Aorta (tissue), 5 donors: ENCODE results near the gene CH25H. TPM values are rescaled to one million over a fixed set of nuclear protein-coding genes. Genes with fewer than 3 reads are reported as not detected.

Experiments used
- ATAC-seq: fragments of 200-7000 bp; cut with Tn5 transposase; one replicate; pipeline ENCODE4 v1.9.1; 2022; ENCODE audit warnings: moderate library complexity; ENCODE audit not compliant: low FRiP score
- DNase-seq, 2 donors: peaks; one replicate each; pipeline ENCODE4 v3.0.0-alpha.2; 2020
- H3K27ac ChIP-seq, 2 donors: one replicate each; pipeline ENCODE4 v1.5.1; 2013; ENCODE audit warnings: low read length in 2 of 2, mild to moderate bottlenecking in 2 of 2, moderate library complexity in 2 of 2, control low read depth in 1 of 2, inconsistent platforms in 1 of 2, low read depth in 1 of 2
- H3K27me3 ChIP-seq, 2 donors: one replicate each; pipeline ENCODE4 v1.6.1; 2013; ENCODE audit warnings: control low read depth in 1 of 2, low read length in 1 of 2, mild to moderate bottlenecking in 1 of 2, moderate library complexity in 1 of 2; ENCODE audit not compliant: insufficient read depth in 2 of 2, control insufficient read depth in 1 of 2
- H3K36me3 ChIP-seq, 2 donors: one replicate each; pipeline ENCODE4 v1.6.1; 2013; ENCODE audit warnings: control low read depth in 1 of 2, low read length in 1 of 2, mild to moderate bottlenecking in 1 of 2; ENCODE audit not compliant: insufficient read depth in 2 of 2, control insufficient read depth in 1 of 2
- H3K4me1 ChIP-seq, 2 donors: one replicate each; pipeline ENCODE4 v1.6.1; 2013; ENCODE audit warnings: low read length in 2 of 2, control low read depth in 1 of 2, mild to moderate bottlenecking in 1 of 2, moderate library complexity in 1 of 2; ENCODE audit not compliant: insufficient read depth in 2 of 2, control insufficient read depth in 1 of 2
- H3K4me3 ChIP-seq, 2 donors: one replicate each; pipeline ENCODE4 v1.5.1; 2013; ENCODE audit warnings: low read length in 2 of 2, control low read depth in 1 of 2, mild to moderate bottlenecking in 1 of 2
- H3K9me3 ChIP-seq: one replicate; pipeline ENCODE4 v1.6.1; 2013; ENCODE audit warnings: mild to moderate bottlenecking, low read length; ENCODE audit not compliant: control insufficient read depth
- WGBS, 2 donors: extraction: QIAGEN DNeasy Blood & Tissue Kit; methylation state at CpG; one replicate each; pipeline ENCODE4 v1.1.7; 2013; 5-methylcytosine and 5-hydroxymethylcytosine counted together
- intact Hi-C, 2 donors: fragments of 100-400 bp; cut with DNase I; formaldehyde crosslinking; loops; one replicate each; pipeline versions ENCODE4 v1.14.2 to v1.15.0; 2022
- polyA plus RNA-seq, 2 donors: library from polyadenylated mRNA; stranded (reverse); fragments of 200-250 nt; gene quantifications; one replicate each; pipeline ENCODE4 v1.2.3, GENCODE V29; 2013
- total RNA-seq, 2 donors: library from RNA; stranded (reverse); fragmentation: NEBNext Ultra II Directional; extraction: Animal tissue kit (Norgen Biotek cat#: 25700); gene quantifications; one replicate each; pipeline ENCODE4 v1.2.1, GENCODE V29; 2021
- donor health status: healthy with polysubstance abuse.
- donor health status: Bipolar disorder and iron deficiency.
- donor health status: DM: no; HTN: no; CAD: no.
- donor health status: DM: no; HTN: no; CAD: no.
- donor health status: DM: yes; HTN: yes; CAD: no.

The CH25H gene
- total and polyA plus RNA-seq, 4 donors: 1.0 to 2.4 (median 1.7) TPM; not detected in 1

DNA sequence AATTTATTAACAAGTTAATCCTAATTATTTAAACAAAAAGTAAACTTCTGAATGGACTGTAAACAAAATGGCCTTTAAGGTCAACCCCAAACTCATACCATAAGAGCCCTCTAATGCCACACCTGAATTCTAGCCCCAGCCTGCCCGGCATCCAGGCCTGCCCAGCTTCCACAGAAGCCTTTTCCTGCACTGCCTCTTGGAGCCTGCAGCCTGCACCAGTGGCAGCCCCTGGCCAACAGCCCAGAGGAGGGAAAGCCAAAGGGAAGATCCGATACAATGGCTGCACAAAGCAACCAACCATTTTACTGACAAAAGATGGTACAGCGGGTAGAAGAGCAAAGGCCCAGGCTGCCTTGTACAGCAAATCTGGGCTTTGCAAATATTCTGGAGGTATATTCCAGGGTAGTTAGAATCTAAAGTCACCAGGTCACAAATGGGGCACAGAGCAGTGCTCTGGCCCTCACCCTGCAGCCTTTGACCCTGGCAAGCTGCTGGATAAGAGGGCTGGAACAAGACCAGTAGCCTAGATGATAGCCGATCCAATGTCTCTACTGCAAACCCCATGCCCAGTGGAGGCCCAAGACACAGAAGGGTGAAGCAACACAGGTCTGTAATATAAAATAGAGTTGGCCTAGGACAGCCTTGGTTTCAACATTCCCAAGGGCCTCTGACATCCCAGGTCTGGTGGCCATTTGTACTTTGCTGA is 12.5 kb upstream of the CH25H start:
- no peaks in the 10 kb centered on the region for H3K27me3 ChIP-seq
- WGBS, 2 donors: 86 to 90% methylated on average over 4 of the region's 4 CpGs
- no peak overlapping the region for H3K4me3 ChIP-seq
- no peak overlapping the region for H3K27ac ChIP-seq
- intact Hi-C loops: loop anchor here in 1 of 2 donors (10.0 kb wide), 1 partner anchor 285 kb away; no protein-coding TSS in a partner anchor
- H3K4me1 ChIP-seq: no peaks in the 10 kb centered on the region
- DNase-seq (no peak), ATAC-seq (no peak)
- H3K9me3 ChIP-seq: no peaks in the 10 kb centered on the region
- H3K36me3 ChIP-seq: peaks cover 0 to 4% of the 10 kb centered on the region in 2 donors

DNA sequence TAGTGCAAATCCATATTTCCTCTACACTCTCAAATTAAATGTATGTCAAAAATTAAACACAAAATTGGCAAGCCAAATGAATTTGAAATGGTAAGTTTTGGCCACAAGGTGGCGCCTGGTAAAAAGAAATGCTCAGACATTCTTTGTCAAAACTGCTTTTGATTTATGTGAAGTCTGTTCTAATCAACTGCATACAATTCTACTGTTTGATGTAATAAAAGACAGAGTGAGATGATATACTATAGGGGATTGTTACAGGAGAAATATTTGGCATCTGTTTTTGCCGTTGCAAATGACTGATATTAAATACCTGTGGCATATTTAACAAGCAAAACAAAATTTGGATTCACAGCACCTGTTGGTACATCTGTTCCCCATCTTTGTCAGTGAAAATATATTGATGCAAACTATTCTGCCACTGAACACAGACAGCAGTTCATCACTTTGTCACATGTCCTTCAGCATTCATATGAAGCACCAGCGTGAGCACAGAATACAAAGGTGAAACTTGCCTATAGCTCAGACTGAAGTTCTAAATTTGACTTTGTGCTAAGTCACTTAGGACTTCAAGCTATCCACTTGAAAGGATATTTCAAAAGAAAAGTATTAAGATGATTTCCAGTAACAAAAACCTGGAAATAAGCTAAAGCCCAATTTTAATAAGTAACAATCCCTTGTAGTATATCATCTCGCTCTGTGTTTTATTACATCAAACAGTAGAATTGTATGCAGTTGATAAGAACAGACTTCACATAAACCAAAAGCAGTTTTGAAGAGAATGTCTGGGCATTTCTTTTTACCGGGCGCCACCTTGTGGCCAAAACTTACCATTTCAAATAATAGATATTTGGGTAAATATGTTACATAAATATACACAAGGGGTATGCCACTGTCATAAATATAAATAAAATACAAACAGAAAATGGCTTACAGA is 10.2 kb upstream of the CH25H start:
- WGBS, 2 donors: 4% methylated on average over 6 of the region's 6 CpGs
- peak; percentile 55 for ATAC-seq

GRCh38 chr10:89216056-89216455 is 8.9 kb upstream of the CH25H start:
- no peak for ATAC-seq
- Histone ChIP-seq H3K36me3 (peaks cover 0 to 4% of the 10 kb centered on the region in 2 donors), H3K4me1 (no peaks in the 10 kb centered on the region), H3K27ac (no peak overlapping the region), H3K27me3 (no peaks in the 10 kb centered on the region), H3K9me3 (no peaks in the 10 kb centered on the region), H3K4me3 (no peak overlapping the region)
- no peak for DNase-seq
- intact Hi-C loops: loop anchor here in 1 of 2 donors (10.0 kb wide), 1 partner anchor 281 kb away; no protein-coding TSS in a partner anchor
- 95 to 96% methylated on average over 2 of the region's 2 CpGs for WGBS, 2 donors

More for the DNA sequence above, 10.2 kb upstream of the CH25H start:
- Histone ChIP-seq H3K27ac (no peak overlapping the region), H3K9me3 (no peaks in the 10 kb centered on the region), H3K36me3 (peaks cover 0 to 4% of the 10 kb centered on the region in 2 donors), H3K4me3 (no peak overlapping the region), H3K27me3 (no peaks in the 10 kb centered on the region), H3K4me1 (no peaks in the 10 kb centered on the region)
- intact Hi-C loops: loop anchor here in 1 of 2 donors (10.0 kb wide), 1 partner anchor 283 kb away; no protein-coding TSS in a partner anchor
- DNase-seq: no peak

DNA sequence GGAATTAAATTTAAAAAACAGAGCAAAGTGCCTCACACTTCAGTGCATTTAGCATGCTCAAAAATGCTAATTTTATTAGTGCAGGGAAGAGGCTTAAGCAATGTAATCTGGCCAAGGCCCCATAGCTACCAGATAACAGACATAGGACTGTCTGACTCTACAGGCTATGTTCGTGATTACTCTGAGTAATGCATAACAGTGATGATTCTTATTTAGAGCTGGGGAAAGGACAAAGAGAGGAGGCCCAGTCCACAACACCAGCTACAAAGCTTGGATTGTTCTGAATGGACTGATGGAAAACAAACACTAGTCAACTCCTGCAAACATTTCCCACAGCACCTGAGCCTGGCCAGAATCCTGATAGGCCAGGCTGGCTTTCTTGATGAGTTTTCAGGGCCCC is 8.4 kb upstream of the CH25H start:
- 80 to 84% methylated on average over 1 of the region's 1 CpG for WGBS, 2 donors
- ATAC-seq (no peak), DNase-seq (no peak)
- Histone ChIP-seq H3K36me3 (peaks cover 0 to 4% of the 10 kb centered on the region in 2 donors), H3K27me3 (no peaks in the 10 kb centered on the region), H3K27ac (no peak overlapping the region), H3K4me3 (no peak overlapping the region), H3K9me3 (no peaks in the 10 kb centered on the region), H3K4me1 (no peaks in the 10 kb centered on the region)
- intact Hi-C loops: loop anchor here (2.0 to 10.0 kb wide), 2 partner anchors 187 to 281 kb away; no protein-coding TSS in a partner anchor

DNA sequence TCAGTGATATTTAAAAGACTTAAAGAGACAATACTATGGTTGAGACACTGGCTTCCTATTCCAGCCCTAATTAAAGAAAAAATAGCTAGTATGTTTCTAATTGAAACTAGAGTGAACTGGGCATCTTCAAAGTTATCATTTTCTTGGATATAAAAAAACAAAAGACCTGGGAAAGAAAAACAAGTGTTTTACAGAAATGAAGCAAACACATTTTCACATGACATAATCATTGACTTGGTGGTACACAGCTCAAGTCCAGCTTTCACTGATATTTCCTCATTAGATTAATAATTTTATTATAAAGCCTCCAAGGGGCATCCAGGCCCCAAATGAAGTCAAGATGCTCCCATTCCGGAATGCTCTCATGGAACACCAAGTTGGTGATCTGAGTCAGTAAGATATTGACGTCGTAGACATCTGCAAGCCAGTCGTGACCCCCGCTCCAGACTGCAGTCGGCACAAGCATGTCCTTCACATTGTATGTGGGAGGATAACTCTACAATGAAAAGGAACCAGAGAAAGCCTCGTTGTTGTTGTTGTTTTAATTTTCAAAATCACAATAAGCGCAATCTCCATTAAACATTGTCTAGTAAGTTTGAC is 7.5 kb upstream of the CH25H start:
- peaks cover 0 to 4% of the 10 kb centered on the region in 2 donors for H3K36me3 ChIP-seq
- WGBS, 2 donors: 90 to 91% methylated on average over 8 of the region's 8 CpGs
- ATAC-seq (no peak), DNase-seq (no peak)
- no peak overlapping the region for H3K27ac ChIP-seq
- H3K4me3 ChIP-seq: no peak overlapping the region
- no peaks in the 10 kb centered on the region for H3K27me3 ChIP-seq
- H3K4me1 ChIP-seq: no peaks in the 10 kb centered on the region
- intact Hi-C loops: loop anchor here (2.0 to 10.0 kb wide), 3 partner anchors 186 to 377 kb away; no protein-coding TSS in a partner anchor
- no peaks in the 10 kb centered on the region for H3K9me3 ChIP-seq

DNA sequence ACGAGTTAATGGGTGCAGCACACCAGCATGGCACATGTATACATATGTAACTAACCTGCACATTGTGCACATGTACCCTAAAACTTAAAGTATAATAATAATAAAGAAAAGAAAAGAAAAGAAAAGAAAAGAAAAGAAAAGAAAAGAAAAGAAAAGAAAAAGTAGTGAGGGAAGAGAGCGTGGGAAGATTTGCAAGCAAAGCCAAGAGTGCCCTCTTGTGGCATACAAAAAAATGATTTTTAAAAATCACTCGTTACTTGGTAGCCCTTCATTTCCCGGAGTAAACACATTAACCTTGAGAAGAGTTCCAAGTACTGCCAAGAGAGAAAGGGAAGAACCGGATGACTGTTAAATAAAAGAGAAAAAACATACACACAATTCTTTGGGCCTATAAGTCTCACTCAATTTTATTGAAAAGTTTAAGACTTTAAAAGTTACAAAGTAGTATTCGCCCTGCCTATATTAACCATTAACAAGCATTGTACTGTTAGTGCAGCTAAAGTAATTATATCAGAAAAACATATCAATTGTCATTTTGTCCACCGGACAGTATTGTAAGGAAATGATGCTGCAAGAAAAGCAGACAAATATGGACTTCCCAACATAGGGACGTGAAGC is 6.2 kb upstream of the CH25H start:
- 32 to 35% methylated on average over 8 of the region's 8 CpGs for WGBS, 2 donors
- peaks cover 0 to 4% of the 10 kb centered on the region in 2 donors for H3K36me3 ChIP-seq
- ATAC-seq (no peak), DNase-seq (no peak)
- H3K27me3 ChIP-seq: no peaks in the 10 kb centered on the region
- no peaks in the 10 kb centered on the region for H3K9me3 ChIP-seq
- H3K4me1 ChIP-seq: no peaks in the 10 kb centered on the region
- intact Hi-C loops: loop anchor here (2.0 to 10.0 kb wide), 3 partner anchors 182 to 376 kb away; no protein-coding TSS in a partner anchor
- no peak overlapping the region for H3K27ac ChIP-seq
- H3K4me3 ChIP-seq: no peak overlapping the region

DNA sequence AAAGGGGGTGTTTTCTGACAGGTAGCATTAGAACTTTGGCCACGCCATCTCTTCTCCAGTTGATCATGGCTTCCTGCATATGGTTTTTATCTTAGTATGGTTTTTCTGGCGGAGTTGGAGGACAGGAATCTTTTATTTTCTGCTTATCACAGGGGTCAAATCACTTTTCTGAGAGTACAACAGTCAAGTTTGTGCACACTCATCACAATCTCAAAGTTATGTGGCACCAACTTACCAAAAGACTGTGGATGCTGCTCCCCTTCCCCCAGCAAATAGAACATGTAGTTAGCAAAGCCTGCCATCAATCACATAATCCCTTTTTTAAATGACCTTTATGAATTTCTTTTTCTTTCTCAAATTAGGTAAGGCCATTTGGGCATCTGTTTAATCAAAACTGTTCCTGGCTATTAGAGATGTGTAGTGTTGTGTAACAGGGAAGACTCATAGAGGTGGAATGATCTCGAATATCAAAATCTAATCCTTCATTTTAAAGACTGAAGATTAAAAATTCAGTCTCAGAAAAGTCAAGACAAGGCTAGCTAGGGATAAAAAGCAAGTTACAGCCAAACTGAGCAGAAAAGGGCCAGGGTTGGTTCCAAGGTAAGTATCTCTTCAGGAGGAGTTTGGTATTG is 3.8 kb upstream of the CH25H start:
- no peak overlapping the region for H3K4me3 ChIP-seq
- 97 to 98% methylated on average over 3 of the region's 3 CpGs for WGBS, 2 donors
- peaks cover 0 to 4% of the 10 kb centered on the region in 2 donors for H3K36me3 ChIP-seq
- ATAC-seq (no peak), DNase-seq (no peak)
- H3K9me3 ChIP-seq: no peaks in the 10 kb centered on the region
- no peak overlapping the region for H3K27ac ChIP-seq
- H3K4me1 ChIP-seq: no peaks in the 10 kb centered on the region
- intact Hi-C loops: loop anchor here (5.0 to 10.0 kb wide), 2 partner anchors 276 to 374 kb away; no protein-coding TSS in a partner anchor
- H3K27me3 ChIP-seq: no peaks in the 10 kb centered on the region
